ENCODE data around the gene RASL11A. TPM values are rescaled to one million over a fixed set of nuclear protein-coding genes. Genes with fewer than 3 reads are reported as not detected.

The RASL11A gene
- total RNA-seq, 1 experiment from 2014 or later: 3.8 TPM

DNA sequence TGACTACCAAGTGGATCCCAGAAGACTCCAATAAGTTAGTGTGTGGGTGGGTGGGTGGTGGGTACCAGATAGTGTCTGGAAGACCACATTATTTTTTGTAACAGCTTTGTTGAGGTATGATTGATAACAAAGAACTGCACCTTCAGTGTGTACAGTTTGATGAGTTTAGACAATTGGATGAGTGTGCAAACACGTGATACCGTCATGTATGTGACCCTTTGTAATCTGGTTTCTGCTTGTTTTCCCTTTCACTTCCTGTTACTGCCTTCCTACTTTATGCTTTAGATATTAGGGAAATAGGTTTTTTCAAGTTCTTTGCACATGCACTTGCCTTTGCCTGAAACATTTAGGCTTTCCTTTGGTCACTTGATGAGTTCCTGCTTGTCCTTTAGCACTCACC is 10.8 kb upstream of the RASL11A start:
- DNase-seq: no peak
- Histone ChIP-seq H3F3A (ENCODE audit: insufficient read depth, low read depth) (peaks cover 87% of the 10 kb centered on the region), H2AFZ (no peak overlapping the region), H3K4me3 (no peak overlapping the region), H3K79me2 (ENCODE audit: low read depth) (peaks cover 24% of the 10 kb centered on the region), H3K4me1 (replicated peaks; ENCODE audit: insufficient read depth) (peaks cover 26% of the 10 kb centered on the region), H3K27me3 (ENCODE audit: insufficient read depth, low read depth) (no peaks in the 10 kb centered on the region), H3K36me3 (ENCODE audit: low read depth) (peaks cover 39% of the 10 kb centered on the region), H3K4me2 (no peak overlapping the region), H4K20me1 (ENCODE audit: insufficient read depth) (peaks cover 42% of the 10 kb centered on the region), H3K9me3 (ENCODE audit: insufficient read depth, low read depth) (no peaks in the 10 kb centered on the region), H3K9me2 (ENCODE audit: insufficient read depth) (no peaks in the 10 kb centered on the region), H3K27ac (peak overlapping the region; percentile 37)
- no TSS peak for BruUV-seq (replicated peaks)
- intact Hi-C loops (cut with micrococcal nuclease; ENCODE audit: unreplicated experiment): no loop called here
- no peak for TF ChIP-seq EZH2 (IDR thresholded peaks at IDR 0.05; ENCODE audit: low read depth)
- TF ChIP-seq, protein P1, sequence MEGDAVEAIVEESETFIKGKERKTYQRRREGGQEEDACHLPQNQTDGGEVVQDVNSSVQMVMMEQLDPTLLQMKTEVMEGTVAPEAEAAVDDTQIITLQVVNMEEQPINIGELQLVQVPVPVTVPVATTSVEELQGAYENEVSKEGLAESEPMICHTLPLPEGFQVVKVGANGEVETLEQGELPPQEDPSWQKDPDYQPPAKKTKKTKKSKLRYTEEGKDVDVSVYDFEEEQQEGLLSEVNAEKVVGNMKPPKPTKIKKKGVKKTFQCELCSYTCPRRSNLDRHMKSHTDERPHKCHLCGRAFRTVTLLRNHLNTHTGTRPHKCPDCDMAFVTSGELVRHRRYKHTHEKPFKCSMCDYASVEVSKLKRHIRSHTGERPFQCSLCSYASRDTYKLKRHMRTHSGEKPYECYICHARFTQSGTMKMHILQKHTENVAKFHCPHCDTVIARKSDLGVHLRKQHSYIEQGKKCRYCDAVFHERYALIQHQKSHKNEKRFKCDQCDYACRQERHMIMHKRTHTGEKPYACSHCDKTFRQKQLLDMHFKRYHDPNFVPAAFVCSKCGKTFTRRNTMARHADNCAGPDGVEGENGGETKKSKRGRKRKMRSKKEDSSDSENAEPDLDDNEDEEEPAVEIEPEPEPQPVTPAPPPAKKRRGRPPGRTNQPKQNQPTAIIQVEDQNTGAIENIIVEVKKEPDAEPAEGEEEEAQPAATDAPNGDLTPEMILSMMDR (conservative IDR thresholded peaks at IDR 0.05): no peak
- ChIA-PET CTCF (no interaction called here), POLR2A (ENCODE audit: unreplicated experiment) (no interaction called here)

DNA sequence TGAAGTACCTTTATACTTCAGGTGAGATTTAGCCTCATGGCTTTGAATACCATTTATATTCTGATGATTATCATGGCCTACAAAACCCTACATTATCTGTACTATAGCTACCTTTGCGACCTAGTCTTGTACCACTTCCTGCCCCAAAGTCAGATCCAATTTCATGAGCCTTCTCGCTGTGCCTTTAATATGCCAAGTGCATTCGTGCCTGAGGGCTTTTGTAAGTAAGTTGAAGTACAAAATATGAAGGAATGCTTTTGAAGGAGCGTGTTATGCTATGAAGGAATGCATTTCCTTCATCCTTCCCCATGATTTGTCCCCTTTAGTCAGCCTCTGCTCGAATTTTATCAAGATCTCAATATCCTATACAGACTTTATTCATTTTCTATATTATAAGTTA is 9.2 kb upstream of the RASL11A start:
- TF ChIP-seq, protein P1 (conservative IDR thresholded peaks at IDR 0.05): no peak
- TF ChIP-seq EZH2 (IDR thresholded peaks at IDR 0.05; ENCODE audit: low read depth): no peak
- peaks cover 72% of the 10 kb centered on the region for H3F3A ChIP-seq (ENCODE audit: insufficient read depth, low read depth)
- no peak overlapping the region for H2AFZ ChIP-seq
- peak overlapping the region; percentile 31 for H3K4me2 ChIP-seq
- BruUV-seq (replicated peaks): no TSS peak
- DNase-seq: peak; percentile 53 to 94
- peak overlapping the region; percentile 43 for H3K27ac ChIP-seq
- H3K9me2 ChIP-seq (ENCODE audit: insufficient read depth): no peaks in the 10 kb centered on the region
- H4K20me1 ChIP-seq (ENCODE audit: insufficient read depth): peaks cover 28% of the 10 kb centered on the region
- H3K79me2 ChIP-seq (ENCODE audit: low read depth): peaks cover 10% of the 10 kb centered on the region
- peaks cover 21% of the 10 kb centered on the region for H3K4me1 ChIP-seq (replicated peaks; ENCODE audit: insufficient read depth)
- ChIA-PET POLR2A (ENCODE audit: unreplicated experiment) (interaction anchor here (1.0 kb wide), 1 partner anchor 10 kb away, joined by 11 read pairs; the partner anchor contains the start of gene RPL21), CTCF (interaction anchor here (0.5 kb wide), 1 partner anchor 314 kb away, joined by 4 read pairs; no protein-coding TSS in a partner anchor)
- intact Hi-C loops (cut with micrococcal nuclease; ENCODE audit: unreplicated experiment): no loop called here
- peaks cover 23% of the 10 kb centered on the region for H3K36me3 ChIP-seq (ENCODE audit: low read depth)
- no peaks in the 10 kb centered on the region for H3K9me3 ChIP-seq (ENCODE audit: insufficient read depth, low read depth)
- no peaks in the 10 kb centered on the region for H3K27me3 ChIP-seq (ENCODE audit: insufficient read depth, low read depth)
- H3K4me3 ChIP-seq: no peak overlapping the region

DNA sequence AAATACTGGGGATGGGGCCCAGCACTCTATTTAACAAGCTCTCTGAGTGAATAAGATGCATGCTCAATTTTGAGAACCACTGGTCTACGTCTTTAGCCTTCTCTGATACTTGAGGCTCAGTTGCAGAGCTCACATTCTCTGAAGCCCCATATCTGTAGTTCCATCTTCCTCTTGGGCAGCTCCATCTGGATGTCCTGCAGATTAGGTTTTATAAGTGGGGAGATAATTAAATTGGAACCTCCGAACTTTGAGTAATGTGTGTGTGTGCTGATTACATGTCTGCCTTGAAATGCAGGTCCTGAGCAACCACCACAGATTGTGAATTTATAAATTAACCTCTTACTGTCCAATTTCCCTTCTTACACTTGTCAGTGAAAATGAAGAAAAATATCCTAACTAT is 7.2 kb upstream of the RASL11A start:
- intact Hi-C loops (cut with micrococcal nuclease; ENCODE audit: unreplicated experiment): no loop called here

More for the DNA sequence above, 7.2 kb upstream of the RASL11A start:
- H4K20me1 ChIP-seq (ENCODE audit: insufficient read depth): peaks cover 8% of the 10 kb centered on the region; the same call in 1 of the 2 replicates
- H3K4me3 ChIP-seq: no peak overlapping the region
- H3K79me2 ChIP-seq (ENCODE audit: low read depth): no peaks in the 10 kb centered on the region
- BruUV-seq (replicated peaks): no TSS peak
- ChIA-PET CTCF (no interaction called here), POLR2A (ENCODE audit: unreplicated experiment) (no interaction called here)
- 0 out of 2 replicates have a peak, but pooled peaks cover 3% of the 10 kb centered on the region for H3K36me3 ChIP-seq (ENCODE audit: low read depth)
- no peak for TF ChIP-seq EZH2 (IDR thresholded peaks at IDR 0.05; ENCODE audit: low read depth)
- TF ChIP-seq, protein P1 (conservative IDR thresholded peaks at IDR 0.05): no peak
- DNase-seq: no peak
- H3K27ac ChIP-seq: no peak overlapping the region
- no peaks in the 10 kb centered on the region for H3K9me3 ChIP-seq (ENCODE audit: insufficient read depth, low read depth)
- H3K27me3 ChIP-seq (ENCODE audit: insufficient read depth, low read depth): no peaks in the 10 kb centered on the region
- H3K4me2 ChIP-seq: no peak overlapping the region
- no peaks in the 10 kb centered on the region for H3K9me2 ChIP-seq (ENCODE audit: insufficient read depth)
- peaks cover 51% of the 10 kb centered on the region for H3F3A ChIP-seq (ENCODE audit: insufficient read depth, low read depth)
- no peak overlapping the region for H2AFZ ChIP-seq
- H3K4me1 ChIP-seq (replicated peaks; ENCODE audit: insufficient read depth): peaks cover 21% of the 10 kb centered on the region

Data from PC-9 (cell line).